ENCODE results near the gene TUBB1. TPM values are rescaled to one million over a fixed set of nuclear protein-coding genes. Genes with fewer than 3 reads are reported as not detected.

Gene TUBB1
- total and polyA plus RNA-seq, 2 of the 13 experiments (the other 11 are each of a cell fraction or from before 2014, with no cell fraction given) = 0.11 to 57.6 TPM

DNA sequence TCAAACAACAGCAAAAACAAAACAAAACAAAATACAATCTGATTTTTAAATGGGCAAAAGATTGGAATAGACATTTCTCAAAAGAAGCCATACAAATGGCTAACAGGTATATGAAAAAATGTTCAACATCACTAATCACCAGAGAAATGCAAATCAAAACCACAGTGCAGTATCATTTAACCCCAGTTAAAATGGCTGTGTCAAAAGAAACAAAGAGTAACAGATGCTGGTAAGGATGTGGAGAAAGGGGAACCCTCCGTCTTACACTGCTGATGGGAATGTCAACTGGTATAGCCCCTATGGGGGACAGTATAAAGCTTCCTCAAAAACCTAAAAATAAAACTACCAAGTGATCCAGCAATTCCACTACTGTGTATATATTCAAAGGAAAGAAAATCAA lies 49.1 kb upstream of the TUBB1 start:
- ChIA-PET POLR2A (no interaction called here), CTCF (ENCODE audit: low intra/inter-chr PET ratio, low total read pairs) (no interaction called here)
- DNase-seq (ENCODE audit: low spot score) = no peak
- H3K9me3 ChIP-seq (ENCODE audit: low read length) = peaks cover 10% of the 10 kb centered on the region
- peaks cover 7 to 37% of the 10 kb centered on the region in 2 experiments; a peak in 3 of 5 replicates for H3K27me3 ChIP-seq (ENCODE audit: control insufficient read depth in 1 of 2, insufficient read depth in 2 of 2, low read length in 2 of 2)
- H3K9ac ChIP-seq (ENCODE audit: insufficient read depth, low read depth, low read length) = no peak overlapping the region
- H3K4me2 ChIP-seq (ENCODE audit: low read depth, low read length) = no peak overlapping the region
- no peaks in the 10 kb centered on the region for H3K36me3 ChIP-seq (replicated peaks in 1 of 2; ENCODE audit: control insufficient read depth in 1 of 2, insufficient read depth in 2 of 2, low read length in 2 of 2)
- ATAC-seq = no peak
- H3K27ac ChIP-seq (ENCODE audit: extremely low read length, insufficient read depth, low read length) = no peak overlapping the region
- no peak for TF ChIP-seq ZNF264 (CRISPR knock-in tag; IDR thresholded peaks at IDR 0.05)
- 50% methylated on average over 1 of the region's 1 CpG for WGBS (ENCODE audit: low lambda C conversion rate)
- no peak overlapping the region for H3K4me3 ChIP-seq (replicated peaks in 1 of 3; ENCODE audit: insufficient read depth in 1 of 3, low read depth in 2 of 3, low read length in 3 of 3)
- FAIRE-seq = no peak
- H3K79me2 ChIP-seq (ENCODE audit: insufficient read depth, low read length) = no peaks in the 10 kb centered on the region
- peaks cover 9% of the 10 kb centered on the region for H3K4me1 ChIP-seq (ENCODE audit: insufficient read depth, low read length)
- no peak overlapping the region for H2AFZ ChIP-seq (ENCODE audit: low read length)
- BruUV-seq (replicated peaks) = no TSS peak
- in situ Hi-C loops (cut with HindIII; ENCODE audit: extremely low pct_ligation_motif_present, low pct_unique_long_range_greater_than_20kb) = no loop called here
- intact Hi-C loops (cut with micrococcal nuclease; ENCODE audit: unreplicated experiment) = no loop called here
- H4K20me1 ChIP-seq (ENCODE audit: insufficient read depth, low read length) = no peaks in the 10 kb centered on the region

DNA sequence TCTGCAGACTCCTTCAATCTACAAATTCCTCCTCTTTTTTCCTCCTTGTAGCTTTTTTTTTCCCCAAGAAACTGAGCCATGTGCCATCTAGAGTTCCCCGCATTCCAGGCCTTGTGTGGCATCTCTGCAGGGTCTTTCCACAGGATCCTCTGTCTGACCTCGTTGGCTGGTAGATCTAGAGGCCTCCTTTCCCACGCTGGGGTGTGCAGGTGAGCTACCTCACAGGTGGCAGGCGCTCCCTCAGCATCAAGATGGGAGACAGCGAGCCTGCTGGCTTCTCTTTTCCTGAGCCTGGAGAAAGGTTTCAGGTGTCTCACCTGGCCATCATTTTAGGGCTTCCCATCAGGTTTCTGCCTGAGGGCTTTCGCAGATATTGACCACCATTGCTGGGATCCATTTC lies 47.8 kb upstream of the TUBB1 start:
- no peak for FAIRE-seq
- no TSS peak for BruUV-seq (replicated peaks)

DNA sequence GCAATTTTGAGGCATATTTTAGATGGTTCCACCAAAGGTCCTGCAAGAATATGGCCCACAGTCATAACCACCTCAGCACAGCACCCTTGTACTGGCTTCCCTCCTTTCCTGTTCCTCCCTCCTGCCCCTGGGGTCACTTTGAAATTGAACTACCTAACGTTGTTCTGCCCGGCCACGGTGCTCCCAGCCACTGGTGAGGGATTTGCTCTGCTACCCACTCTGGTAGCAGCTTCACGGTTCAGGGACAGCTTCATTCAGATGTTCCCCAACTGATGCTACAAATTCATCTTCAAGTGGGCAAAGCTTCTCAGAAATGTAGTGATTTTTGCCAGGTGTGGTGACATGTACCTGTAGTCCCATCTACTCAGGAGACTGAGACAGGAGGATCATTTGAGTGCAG lies 46.0 kb upstream of the TUBB1 start:
- H3K9me3 ChIP-seq (ENCODE audit: low read length) = peaks cover 21% of the 10 kb centered on the region
- TF ChIP-seq GABPB1 (CRISPR knock-in tag; IDR thresholded peaks at IDR 0.05) (no peak), HDAC1 (CRISPR knock-in tag; IDR thresholded peaks at IDR 0.05) (no peak), ZNF747 (CRISPR knock-in tag; IDR thresholded peaks at IDR 0.05; ENCODE audit: borderline replicate concordance) (no peak), GZF1 (CRISPR knock-in tag; IDR thresholded peaks at IDR 0.05) (no peak)
- TF ChIP-seq, protein P1, sequence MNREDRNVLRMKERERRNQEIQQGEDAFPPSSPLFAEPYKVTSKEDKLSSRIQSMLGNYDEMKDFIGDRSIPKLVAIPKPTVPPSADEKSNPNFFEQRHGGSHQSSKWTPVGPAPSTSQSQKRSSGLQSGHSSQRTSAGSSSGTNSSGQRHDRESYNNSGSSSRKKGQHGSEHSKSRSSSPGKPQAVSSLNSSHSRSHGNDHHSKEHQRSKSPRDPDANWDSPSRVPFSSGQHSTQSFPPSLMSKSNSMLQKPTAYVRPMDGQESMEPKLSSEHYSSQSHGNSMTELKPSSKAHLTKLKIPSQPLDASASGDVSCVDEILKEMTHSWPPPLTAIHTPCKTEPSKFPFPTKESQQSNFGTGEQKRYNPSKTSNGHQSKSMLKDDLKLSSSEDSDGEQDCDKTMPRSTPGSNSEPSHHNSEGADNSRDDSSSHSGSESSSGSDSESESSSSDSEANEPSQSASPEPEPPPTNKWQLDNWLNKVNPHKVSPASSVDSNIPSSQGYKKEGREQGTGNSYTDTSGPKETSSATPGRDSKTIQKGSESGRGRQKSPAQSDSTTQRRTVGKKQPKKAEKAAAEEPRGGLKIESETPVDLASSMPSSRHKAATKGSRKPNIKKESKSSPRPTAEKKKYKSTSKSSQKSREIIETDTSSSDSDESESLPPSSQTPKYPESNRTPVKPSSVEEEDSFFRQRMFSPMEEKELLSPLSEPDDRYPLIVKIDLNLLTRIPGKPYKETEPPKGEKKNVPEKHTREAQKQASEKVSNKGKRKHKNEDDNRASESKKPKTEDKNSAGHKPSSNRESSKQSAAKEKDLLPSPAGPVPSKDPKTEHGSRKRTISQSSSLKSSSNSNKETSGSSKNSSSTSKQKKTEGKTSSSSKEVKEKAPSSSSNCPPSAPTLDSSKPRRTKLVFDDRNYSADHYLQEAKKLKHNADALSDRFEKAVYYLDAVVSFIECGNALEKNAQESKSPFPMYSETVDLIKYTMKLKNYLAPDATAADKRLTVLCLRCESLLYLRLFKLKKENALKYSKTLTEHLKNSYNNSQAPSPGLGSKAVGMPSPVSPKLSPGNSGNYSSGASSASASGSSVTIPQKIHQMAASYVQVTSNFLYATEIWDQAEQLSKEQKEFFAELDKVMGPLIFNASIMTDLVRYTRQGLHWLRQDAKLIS (CRISPR knock-in tag; IDR thresholded peaks at IDR 0.05) = no peak
- DNase-seq (ENCODE audit: low spot score) = no peak
- H3K4me2 ChIP-seq (ENCODE audit: low read depth, low read length) = no peak overlapping the region
- 7% methylated on average over 4 of the region's 4 CpGs for WGBS (ENCODE audit: low lambda C conversion rate)
- FAIRE-seq = no peak
- no peak overlapping the region for H2AFZ ChIP-seq (ENCODE audit: low read length)
- H3K9ac ChIP-seq (ENCODE audit: insufficient read depth, low read depth, low read length) = no peak overlapping the region
- intact Hi-C loops (cut with micrococcal nuclease; ENCODE audit: unreplicated experiment) (no loop called here), in situ Hi-C loops (cut with HindIII; ENCODE audit: extremely low pct_ligation_motif_present, low pct_unique_long_range_greater_than_20kb) (no loop called here)
- CTCF ChIA-PET (ENCODE audit: low intra/inter-chr PET ratio, low total read pairs) = no interaction called here
- H4K20me1 ChIP-seq (ENCODE audit: insufficient read depth, low read length) = no peaks in the 10 kb centered on the region
- no peak overlapping the region for H3K4me3 ChIP-seq (replicated peaks in 1 of 3; ENCODE audit: insufficient read depth in 1 of 3, low read depth in 2 of 3, low read length in 3 of 3)
- no TSS peak for BruUV-seq (replicated peaks)
- H3K27me3 ChIP-seq (ENCODE audit: control insufficient read depth in 1 of 2, insufficient read depth in 2 of 2, low read length in 2 of 2) = peaks cover 1 to 20% of the 10 kb centered on the region in 2 experiments; a peak in 3 of 5 replicates
- H3K4me1 ChIP-seq (ENCODE audit: insufficient read depth, low read length) = peaks cover 1% of the 10 kb centered on the region
- no peak overlapping the region for H3K27ac ChIP-seq (ENCODE audit: extremely low read length, insufficient read depth, low read length)
- H3K36me3 ChIP-seq (replicated peaks in 1 of 2; ENCODE audit: control insufficient read depth in 1 of 2, insufficient read depth in 2 of 2, low read length in 2 of 2) = no peaks in the 10 kb centered on the region
- no peaks in the 10 kb centered on the region for H3K79me2 ChIP-seq (ENCODE audit: insufficient read depth, low read length)
- POLR2A ChIA-PET = no interaction called here
- ATAC-seq = no peak

More for the DNA sequence above, 47.8 kb upstream of the TUBB1 start:
- CTCF ChIA-PET (ENCODE audit: low intra/inter-chr PET ratio, low total read pairs) = no interaction called here
- H3K9me3 ChIP-seq (ENCODE audit: low read length) = peaks cover 21% of the 10 kb centered on the region
- no peak for ATAC-seq
- TF ChIP-seq ERF (CRISPR knock-in tag; IDR thresholded peaks at IDR 0.05) (no peak), RARA (CRISPR knock-in tag; IDR thresholded peaks at IDR 0.05) (no peak)
- in situ Hi-C loops (cut with HindIII; ENCODE audit: extremely low pct_ligation_motif_present, low pct_unique_long_range_greater_than_20kb) (no loop called here), intact Hi-C loops (cut with micrococcal nuclease; ENCODE audit: unreplicated experiment) (no loop called here)
- H3K27me3 ChIP-seq (ENCODE audit: control insufficient read depth in 1 of 2, insufficient read depth in 2 of 2, low read length in 2 of 2) = peaks cover 5 to 27% of the 10 kb centered on the region in 2 experiments; a peak in 3 of 5 replicates
- H2AFZ ChIP-seq (ENCODE audit: low read length) = no peak overlapping the region
- H3K9ac ChIP-seq (ENCODE audit: insufficient read depth, low read depth, low read length) = no peak overlapping the region
- peaks cover 9% of the 10 kb centered on the region for H3K4me1 ChIP-seq (ENCODE audit: insufficient read depth, low read length)
- H3K4me3 ChIP-seq (replicated peaks in 1 of 3; ENCODE audit: insufficient read depth in 1 of 3, low read depth in 2 of 3, low read length in 3 of 3) = no peak overlapping the region
- H3K79me2 ChIP-seq (ENCODE audit: insufficient read depth, low read length) = no peaks in the 10 kb centered on the region
- 25% methylated on average over 6 of the region's 6 CpGs for WGBS (ENCODE audit: low lambda C conversion rate)
- no peak overlapping the region for H3K27ac ChIP-seq (ENCODE audit: extremely low read length, insufficient read depth, low read length)
- no peaks in the 10 kb centered on the region for H4K20me1 ChIP-seq (ENCODE audit: insufficient read depth, low read length)
- POLR2A ChIA-PET = no interaction called here
- H3K36me3 ChIP-seq (replicated peaks in 1 of 2; ENCODE audit: control insufficient read depth in 1 of 2, insufficient read depth in 2 of 2, low read length in 2 of 2) = no peaks in the 10 kb centered on the region
- DNase-seq (ENCODE audit: low spot score) = no peak
- H3K4me2 ChIP-seq (ENCODE audit: low read depth, low read length) = no peak overlapping the region
